ENCODE measurements around the gene WAC.

- TF ChIP-seq, protein P1, sequence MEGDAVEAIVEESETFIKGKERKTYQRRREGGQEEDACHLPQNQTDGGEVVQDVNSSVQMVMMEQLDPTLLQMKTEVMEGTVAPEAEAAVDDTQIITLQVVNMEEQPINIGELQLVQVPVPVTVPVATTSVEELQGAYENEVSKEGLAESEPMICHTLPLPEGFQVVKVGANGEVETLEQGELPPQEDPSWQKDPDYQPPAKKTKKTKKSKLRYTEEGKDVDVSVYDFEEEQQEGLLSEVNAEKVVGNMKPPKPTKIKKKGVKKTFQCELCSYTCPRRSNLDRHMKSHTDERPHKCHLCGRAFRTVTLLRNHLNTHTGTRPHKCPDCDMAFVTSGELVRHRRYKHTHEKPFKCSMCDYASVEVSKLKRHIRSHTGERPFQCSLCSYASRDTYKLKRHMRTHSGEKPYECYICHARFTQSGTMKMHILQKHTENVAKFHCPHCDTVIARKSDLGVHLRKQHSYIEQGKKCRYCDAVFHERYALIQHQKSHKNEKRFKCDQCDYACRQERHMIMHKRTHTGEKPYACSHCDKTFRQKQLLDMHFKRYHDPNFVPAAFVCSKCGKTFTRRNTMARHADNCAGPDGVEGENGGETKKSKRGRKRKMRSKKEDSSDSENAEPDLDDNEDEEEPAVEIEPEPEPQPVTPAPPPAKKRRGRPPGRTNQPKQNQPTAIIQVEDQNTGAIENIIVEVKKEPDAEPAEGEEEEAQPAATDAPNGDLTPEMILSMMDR (IDR thresholded peaks at IDR 0.05) = no peak
- TF ChIP-seq POLR2A (IDR thresholded peaks at IDR 0.05) (no peak), EP300 (IDR thresholded peaks at IDR 0.05) (no peak)
Measured at GRCh38 chr10:28586176-28586575, 53.3 kb downstream of the WAC start.
